Activated CD4-positive, alpha-beta T cell treated with anti-CD3 and anti-CD28 coated beads, Interleukin-10, Interleukin-2, amounts not matched to agents 100 ng/mL and 50 ng/mL, durations not matched to agents 16 hours and 8 hours (primary cell): ENCODE results near the gene AUTS2.
"Not testable (repeated sequence)": the region's sequence is repeated elsewhere in the genome, so short reads cannot be mapped to it uniquely, and the experiment has no call there.

Experiments
- DNase-seq: peaks from one replicate; pipeline ENCODE4 v3.0.0-alpha.2; 2020

Gene AUTS2

GRCh38 chr7:70725448-70725847 is 1127.2 kb downstream of the AUTS2 start:
- DNase-seq = no peak

DNA sequence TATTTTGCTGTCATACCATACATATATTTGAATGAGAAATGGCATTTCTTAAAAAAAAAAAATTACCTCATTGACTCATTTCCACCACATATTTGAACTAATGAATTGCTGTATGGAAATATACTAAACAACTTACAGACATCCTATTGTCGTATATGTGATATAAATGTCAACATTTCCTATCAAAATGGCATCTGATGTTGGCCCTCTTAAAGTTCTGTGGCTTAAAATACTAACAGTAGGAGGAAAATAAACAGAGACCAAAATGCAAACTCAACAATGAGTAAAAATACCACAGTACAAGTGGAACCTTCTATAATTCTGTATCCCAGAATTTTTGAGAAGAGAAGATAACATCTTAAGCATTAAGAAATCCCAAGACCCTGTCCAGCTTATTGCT is 1128.0 kb downstream of the AUTS2 start:
- DNase-seq = no peak

GRCh38 chr7:70726951-70727378 is 1128.7 kb downstream of the AUTS2 start:
- DNase-seq = no peak

- DNase-seq = no peak
Observed at GRCh38 chr7:70727861-70728260, 1129.6 kb downstream of the AUTS2 start.

DNA sequence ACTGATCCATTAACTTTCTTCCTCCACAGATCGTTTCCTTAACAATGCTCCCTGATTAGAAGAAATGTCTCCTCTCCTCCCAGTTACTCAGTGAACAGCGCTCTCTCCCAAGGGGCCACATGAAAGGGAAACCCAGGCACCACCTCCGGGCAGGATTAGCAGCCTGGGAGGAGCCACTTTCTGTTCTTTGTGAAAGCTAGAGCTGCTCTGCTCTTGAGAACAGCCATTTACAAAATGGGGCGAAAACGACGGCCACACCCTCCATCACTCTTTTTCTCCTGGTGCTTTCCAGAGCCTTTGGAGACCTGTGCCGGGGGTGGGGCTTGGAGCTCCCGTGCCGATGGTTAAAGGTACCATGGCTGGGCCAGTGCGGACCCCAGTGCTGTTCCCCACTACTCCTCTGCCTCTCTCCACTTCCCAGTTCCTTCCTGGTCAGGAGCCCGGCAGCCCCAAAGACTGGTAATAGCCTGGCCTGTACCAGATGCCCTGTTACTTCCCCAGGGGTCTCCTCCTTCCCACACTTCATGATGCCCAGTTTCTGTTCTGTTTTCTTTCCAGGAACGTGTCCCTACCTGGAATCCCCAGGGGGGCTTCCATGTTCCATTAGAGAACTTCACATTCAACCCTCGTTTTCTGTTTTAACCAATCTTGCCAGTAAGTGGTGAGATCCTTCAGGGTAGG is 1130.7 kb downstream of the AUTS2 start:
- no peak for DNase-seq

- not testable (repeated sequence) for DNase-seq
Observed at GRCh38 chr7:70729553-70730157, 1131.4 kb downstream of the AUTS2 start.

- no peak for DNase-seq
Observed at GRCh38 chr7:70730451-70731110, 1132.3 kb downstream of the AUTS2 start.

DNA sequence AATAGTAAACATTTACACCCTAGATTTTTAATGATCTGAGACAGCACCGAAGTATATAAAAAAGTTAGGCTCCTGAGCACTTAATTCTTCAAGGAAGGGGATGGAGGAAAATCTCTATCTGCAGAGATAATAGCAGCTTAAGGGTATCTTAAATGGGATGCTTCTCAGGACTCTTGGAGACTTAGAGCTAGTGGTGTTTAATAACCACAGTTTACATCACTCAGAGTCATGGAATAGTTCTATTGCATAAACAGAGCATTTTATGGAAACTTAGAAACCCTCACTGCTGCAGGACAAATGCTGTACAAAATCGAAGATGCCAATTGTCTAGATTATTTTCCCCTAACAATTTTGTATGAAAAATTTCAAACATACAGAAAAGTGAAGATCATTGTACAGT is 1134.8 kb downstream of the AUTS2 start:
- DNase-seq = no peak

- DNase-seq = no peak
Observed at GRCh38 chr7:70734411-70734810, 1136.1 kb downstream of the AUTS2 start.

GRCh38 chr7:70735313-70735712 is 1137.0 kb downstream of the AUTS2 start:
- no peak for DNase-seq

- DNase-seq = no peak
Observed at GRCh38 chr7:70736715-70737460, 1138.6 kb downstream of the AUTS2 start.

DNA sequence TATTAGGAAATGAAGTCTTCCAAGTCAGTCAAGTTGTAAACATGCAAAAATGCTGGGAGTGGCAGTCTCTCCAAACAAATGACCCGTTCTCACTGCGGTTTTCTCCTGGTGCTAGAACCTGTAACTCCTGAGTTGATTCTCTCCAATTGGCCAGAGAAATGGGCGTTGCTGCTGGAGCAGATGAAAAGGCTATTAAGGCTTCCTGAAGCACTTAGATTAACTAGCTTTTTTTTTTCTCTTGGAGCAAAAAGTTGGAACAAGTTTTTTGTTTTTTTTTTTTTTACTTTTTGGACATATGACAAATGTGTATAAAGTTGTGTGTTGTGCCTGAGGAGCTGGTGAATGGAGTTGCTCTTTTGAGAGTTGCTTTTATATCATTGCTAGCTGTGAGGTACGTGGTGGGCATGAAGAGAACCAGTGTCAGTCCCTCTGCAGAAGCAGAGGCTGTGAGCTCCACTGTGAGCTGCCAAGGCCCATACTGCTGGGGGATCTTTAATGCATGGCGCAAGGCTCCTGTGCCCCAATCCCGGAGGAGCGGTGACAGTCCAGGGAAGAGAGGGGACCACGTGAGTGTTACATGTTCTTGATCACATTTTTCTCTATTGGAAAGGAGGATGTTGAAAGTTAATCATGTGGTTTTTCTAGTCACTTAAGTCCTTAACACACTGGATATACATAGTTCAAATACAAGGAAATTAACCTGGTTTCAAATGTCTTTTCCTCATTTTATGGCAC is 1140.0 kb downstream of the AUTS2 start:
- no peak for DNase-seq

- no peak for DNase-seq
Observed at GRCh38 chr7:70739646-70740210, 1141.5 kb downstream of the AUTS2 start.

- DNase-seq = no peak
Observed at GRCh38 chr7:70741666-70742065, 1143.4 kb downstream of the AUTS2 start.

- DNase-seq = no peak
Observed at GRCh38 chr7:70743531-70744325, 1145.5 kb downstream of the AUTS2 start.

- no peak for DNase-seq
Observed at GRCh38 chr7:70744492-70744891, 1146.2 kb downstream of the AUTS2 start.

- DNase-seq = no peak
Observed at GRCh38 chr7:70749831-70750230, 1151.6 kb downstream of the AUTS2 start.

GRCh38 chr7:70751895-70752294 is 1153.6 kb downstream of the AUTS2 start:
- DNase-seq = no peak

DNA sequence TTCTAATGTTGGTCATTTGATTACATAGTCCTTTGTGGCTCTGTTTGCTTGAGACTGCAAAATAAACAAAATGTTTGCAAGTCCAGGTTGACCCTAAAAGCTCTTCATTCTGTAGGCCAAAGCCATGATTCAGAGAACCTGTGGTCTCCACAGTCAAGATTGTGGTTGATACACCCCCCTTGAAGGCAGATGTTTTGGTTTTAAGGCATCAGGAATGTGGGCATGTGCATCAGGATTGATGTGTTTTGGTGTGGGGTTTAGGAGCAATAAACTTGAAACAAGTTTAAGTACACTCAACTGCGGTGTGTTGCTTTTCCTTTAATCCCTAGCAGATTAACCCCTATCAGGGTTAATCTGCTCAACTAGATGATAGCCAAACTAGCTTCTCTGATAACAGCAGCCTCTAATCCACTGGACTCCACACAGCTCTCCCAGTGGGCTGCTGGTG is 1154.5 kb downstream of the AUTS2 start:
- no peak for DNase-seq

DNA sequence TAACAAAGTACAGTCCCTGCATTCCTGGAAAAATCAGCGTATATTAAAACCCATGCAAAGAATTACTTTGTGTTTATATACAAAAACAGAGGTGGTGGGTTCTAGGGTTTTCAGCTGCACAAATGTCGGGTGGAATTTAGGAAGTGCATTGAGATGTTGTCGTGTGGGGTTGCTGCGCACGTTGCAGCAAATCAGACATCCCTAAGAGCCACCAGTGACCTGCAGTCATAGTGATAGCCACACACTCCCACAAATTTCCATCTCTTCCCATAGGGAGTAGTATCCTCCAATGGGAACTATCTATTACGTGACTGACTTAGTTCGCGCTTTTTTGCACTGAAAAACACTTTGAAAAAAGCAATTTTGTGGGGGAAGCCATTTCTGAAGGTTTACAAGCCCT is 1158.5 kb downstream of the AUTS2 start:
- no peak for DNase-seq

GRCh38 chr7:70758646-70759045 is 1160.4 kb downstream of the AUTS2 start:
- no peak for DNase-seq

- no peak for DNase-seq
Observed at GRCh38 chr7:70759674-70760073, 1161.4 kb downstream of the AUTS2 start.
